Measurements from ENCODE around the gene NELFE. TPM values are rescaled to one million over a fixed set of nuclear protein-coding genes. Genes with fewer than 3 reads are reported as not detected.
"Not testable (repeated sequence)": the region's sequence is repeated elsewhere in the genome, so short reads cannot be mapped to it uniquely, and the experiment has no call there.

NELFE gene
- total RNA-seq, 1 donor from 2014 or later, result 43.9 TPM

GRCh38 chr6:31981744-31982143 lies 23.0 kb upstream of the NELFE start, which contains the start of gene C4A:
C4A (plus strand) TSS chr6:31982057; CDS start chr6:31982108, 51 bp downstream.
- H3K27me3 ChIP-seq; H3K27ac ChIP-seq; H3K9me3 ChIP-seq; H3K4me1 ChIP-seq; H3K4me3 ChIP-seq; DNase-seq; intact Hi-C loops (cut with DNase I): not testable (repeated sequence)
- peak; percentile 81 for ATAC-seq
- peaks cover 13% of the 10 kb centered on the region for H3K36me3 ChIP-seq

- H3K4me3 ChIP-seq; H3K27me3 ChIP-seq; intact Hi-C loops (cut with DNase I); ATAC-seq; H3K4me1 ChIP-seq; H3K27ac ChIP-seq; H3K9me3 ChIP-seq; DNase-seq: not testable (repeated sequence)
- H3K36me3 ChIP-seq, result peaks cover 13% of the 10 kb centered on the region
Measured at GRCh38 chr6:31980998-31981397, 22.2 kb upstream of the NELFE start.

GRCh38 chr6:31980195-31980876 lies 21.6 kb upstream of the NELFE start:
- intact Hi-C loops (cut with DNase I); H3K4me3 ChIP-seq; H3K4me1 ChIP-seq; H3K9me3 ChIP-seq; ATAC-seq; H3K27ac ChIP-seq; H3K27me3 ChIP-seq: not testable (repeated sequence)
- DNase-seq, result peak; percentile 31
- H3K36me3 ChIP-seq, result peaks cover 13% of the 10 kb centered on the region

GRCh38 chr6:31979238-31979898 lies 20.6 kb upstream of the NELFE start:
- H3K4me1 ChIP-seq, result no peaks in the 10 kb centered on the region
- H3K27ac ChIP-seq, result no peak overlapping the region
- DNase-seq (peak; percentile 13), ATAC-seq (no peak)
- intact Hi-C loops (cut with DNase I), result no loop called here
- H3K27me3 ChIP-seq, result no peaks in the 10 kb centered on the region
- H3K9me3 ChIP-seq, result no peaks in the 10 kb centered on the region
- no peak for TF ChIP-seq CTCF (IDR thresholded peaks at IDR 0.05)
- H3K36me3 ChIP-seq, result peaks cover 13% of the 10 kb centered on the region
- no peak overlapping the region for H3K4me3 ChIP-seq

GRCh38 chr6:31978831-31979230 lies 20.1 kb upstream of the NELFE start:
- no peak overlapping the region for H3K27ac ChIP-seq
- TF ChIP-seq CTCF (IDR thresholded peaks at IDR 0.05), result no peak
- intact Hi-C loops (cut with DNase I), result no loop called here
- no peak overlapping the region for H3K4me3 ChIP-seq
- H3K9me3 ChIP-seq, result no peaks in the 10 kb centered on the region
- no peaks in the 10 kb centered on the region for H3K27me3 ChIP-seq
- no peaks in the 10 kb centered on the region for H3K4me1 ChIP-seq
- peaks cover 13% of the 10 kb centered on the region for H3K36me3 ChIP-seq
- ATAC-seq (no peak), DNase-seq (peak; percentile 16)

- Histone ChIP-seq H3K9me3 (no peaks in the 10 kb centered on the region), H3K27ac (no peak overlapping the region), H3K27me3 (no peaks in the 10 kb centered on the region), H3K4me1 (peaks cover 7% of the 10 kb centered on the region), H3K4me3 (no peak overlapping the region), H3K36me3 (peaks cover 13% of the 10 kb centered on the region)
- ATAC-seq, result no peak
- intact Hi-C loops (cut with DNase I), result no loop called here
- TF ChIP-seq CTCF (IDR thresholded peaks at IDR 0.05), result no peak
- DNase-seq, result no peak
Measured at GRCh38 chr6:31977816-31978431, 19.2 kb upstream of the NELFE start.

- intact Hi-C loops (cut with DNase I); ATAC-seq; H3K4me3 ChIP-seq; H3K27me3 ChIP-seq; H3K27ac ChIP-seq; H3K9me3 ChIP-seq: not testable (repeated sequence)
- peak; percentile 54 for DNase-seq
- Histone ChIP-seq H3K4me1 (peaks cover 16% of the 10 kb centered on the region), H3K36me3 (peaks cover 13% of the 10 kb centered on the region)
Measured at GRCh38 chr6:31976065-31976464, 17.3 kb upstream of the NELFE start.
